CD14-positive monocyte (primary cell): ENCODE data around the gene TEAD1. TPM values are rescaled to one million over a fixed set of nuclear protein-coding genes. Genes with fewer than 3 reads are reported as not detected.

Experiments
- DNase-seq, 3 donors: peaks; one replicate each; pipeline ENCODE4 v3.0.0-alpha.2; 2011 to 2022
- H2AFZ ChIP-seq: 2 replicates; pipeline ENCODE4 v1.6.0; 2012; ENCODE audit warnings: mild to moderate bottlenecking, low read depth, low read length, inconsistent platforms; ENCODE audit not compliant: insufficient read depth, poor library complexity, severe bottlenecking
- H3K27ac ChIP-seq, 2 donors: 1 replicate in 1 of 2; 2 replicates in 1 of 2; pipeline ENCODE4 v1.5.1; 2012 to 2013; ENCODE audit warnings: low read length in 2 of 2, control low read depth in 1 of 2, inconsistent platforms in 1 of 2, low read depth in 1 of 2, mild to moderate bottlenecking in 1 of 2
- H3K27me3 ChIP-seq, 2 donors: one replicate each; pipeline versions ENCODE4 v1.6.0 to v1.6.1; 2011 to 2013; ENCODE audit warnings: low read length in 2 of 2; ENCODE audit not compliant: control insufficient read depth in 2 of 2, insufficient read depth in 2 of 2
- H3K36me3 ChIP-seq, 2 donors: replicated peaks in 1 of 2; 1 replicate in 1 of 2; 2 replicates in 1 of 2; pipeline versions ENCODE4 v1.5.1 to v1.6.1; 2012 to 2013; ENCODE audit warnings: low read length in 2 of 2, control low read depth in 1 of 2, inconsistent platforms in 1 of 2, mild to moderate bottlenecking in 1 of 2; ENCODE audit not compliant: insufficient read depth in 2 of 2, control insufficient read depth in 1 of 2
- H3K4me1 ChIP-seq, 2 donors: 1 replicate in 1 of 2; 2 replicates in 1 of 2; pipeline versions ENCODE4 v1.5.1 to v1.6.1; 2012 to 2013; ENCODE audit warnings: low read length in 2 of 2, control low read depth in 1 of 2, inconsistent platforms in 1 of 2, mild to moderate bottlenecking in 1 of 2, moderate library complexity in 1 of 2; ENCODE audit not compliant: insufficient read depth in 2 of 2, control insufficient read depth in 1 of 2
- H3K4me2 ChIP-seq: replicated peaks from 2 replicates; pipeline ENCODE3; 2012; ENCODE audit warnings: low read length, moderate library complexity, mild to moderate bottlenecking; ENCODE audit not compliant: poor library complexity, severe bottlenecking; ENCODE audit errors: extremely low read depth
- H3K4me3 ChIP-seq, 3 experiments: fragments of 200-600 bp in 1 of 3; sonication (generic) in 1 of 3; replicated peaks in 1 of 3; 1 replicate in 2 of 3; 2 replicates in 1 of 3; pipeline ENCODE4 v1.5.1; 2011 to 2013; ENCODE audit warnings: low read length in 3 of 3, mild to moderate bottlenecking in 3 of 3, control low read depth in 2 of 3, low read depth in 2 of 3, inconsistent platforms in 1 of 3, moderate library complexity in 1 of 3
- H3K79me2 ChIP-seq: 2 replicates; pipeline ENCODE4 v1.6.0; 2012; ENCODE audit warnings: mild to moderate bottlenecking, control low read depth, inconsistent platforms, low read length, moderate library complexity; ENCODE audit not compliant: insufficient read depth
- H3K9ac ChIP-seq: 2 replicates; pipeline ENCODE4 v1.6.0; 2017; ENCODE audit warnings: low read length, mild to moderate bottlenecking; ENCODE audit not compliant: insufficient read depth, poor library complexity, severe bottlenecking
- H3K9me3 ChIP-seq, 2 donors: replicated peaks in 1 of 2; 1 replicate in 1 of 2; 2 replicates in 1 of 2; pipeline versions ENCODE4 v1.5.1 to v1.6.1; 2012 to 2013; ENCODE audit warnings: low read length in 2 of 2, control low read depth in 1 of 2; ENCODE audit not compliant: control insufficient read depth in 1 of 2, insufficient read depth in 1 of 2
- H4K20me1 ChIP-seq: 2 replicates; pipeline ENCODE4 v1.6.0; 2012; ENCODE audit warnings: mild to moderate bottlenecking, low read length, control low read depth, moderate library complexity; ENCODE audit not compliant: insufficient read depth
- H3K27ac Mint-ChIP-seq, 7 donors: one replicate each; pipeline ENCODE4 v1.8.0; 2020; ENCODE audit warnings: mild to moderate bottlenecking in 7 of 7, mixed read lengths in 7 of 7, moderate library complexity in 6 of 7, inconsistent platforms in 2 of 7
- H3K27me3 Mint-ChIP-seq, 3 donors: one replicate each; pipeline ENCODE4 v1.8.0; 2021 to 2022; ENCODE audit warnings: low read depth in 3 of 3, mild to moderate bottlenecking in 3 of 3, mixed read lengths in 3 of 3, moderate library complexity in 3 of 3, inconsistent platforms in 1 of 3
- H3K36me3 Mint-ChIP-seq, 2 donors: one replicate each; pipeline ENCODE4 v1.8.0; 2020; ENCODE audit warnings: mixed read lengths in 2 of 2, inconsistent platforms in 1 of 2, mild to moderate bottlenecking in 1 of 2
- H3K4me1 Mint-ChIP-seq: one replicate; pipeline ENCODE4 v1.8.0; 2020; ENCODE audit warnings: mild to moderate bottlenecking, mixed read lengths
- H3K4me3 Mint-ChIP-seq, 2 donors: one replicate each; pipeline ENCODE4 v1.8.0; 2020; ENCODE audit warnings: mild to moderate bottlenecking in 2 of 2, mixed read lengths in 2 of 2, moderate library complexity in 1 of 2
- H3K9me3 Mint-ChIP-seq, 7 donors: one replicate each; pipeline ENCODE4 v1.8.0; 2020 to 2022; ENCODE audit warnings: mixed read lengths in 7 of 7, mild to moderate bottlenecking in 6 of 7, moderate library complexity in 6 of 7, inconsistent platforms in 2 of 7
- CTCF ChIP-seq: fragments of 200-600 bp; IDR thresholded peaks from one replicate; pipeline ENCODE4 v1.8.0; 2022; ENCODE audit warnings: antibody characterized with exemption, mild to moderate bottlenecking
- WGBS: methylation state at CpG from one replicate; pipeline ENCODE4 v1.1.5; 2013; ENCODE audit warnings: missing lambda C conversion rate; ENCODE audit not compliant: insufficient coverage; 5-methylcytosine and 5-hydroxymethylcytosine counted together
- intact Hi-C, 2 donors: fragments of 100-400 bp; cut with micrococcal nuclease; formaldehyde crosslinking; loops; one replicate each; pipeline versions ENCODE4 v1.15.0 to v1.15.1; 2023
- polyA plus RNA-seq, 3 donors: library from polyadenylated mRNA; depleted of rRNA in 1 of 3; unstranded in 2 of 3; stranded (reverse) in 1 of 3; fragments of 300-500 nt in 2 of 3; fragments of >200 nt in 1 of 3; fragmentation: Illumina TruSeq in 2 of 3; gene quantifications; 1 replicate in 2 of 3; 2 replicates in 1 of 3; pipeline ENCODE4 v1.2.3, GENCODE V29; 2012 to 2021

Gene TEAD1
- polyA plus RNA-seq, 3 donors = not detected

GRCh38 chr11:12860827-12861226, 186.6 kb downstream of the TEAD1 start:
- 73% methylated on average over 2 of the region's 2 CpGs for whole genome bisulfite sequencing
- Histone ChIP-seq H3K27ac (no peak overlapping the region), H2AFZ (no peak overlapping the region), H3K4me2 (no peak overlapping the region), H3K9me3 (no peaks in the 10 kb centered on the region), H3K36me3 (no peaks in the 10 kb centered on the region), H3K4me1 (no peaks in the 10 kb centered on the region), H4K20me1 (no peaks in the 10 kb centered on the region), H3K79me2 (no peaks in the 10 kb centered on the region), H3K4me3 (no peak overlapping the region), H3K27me3 (peaks cover 16 to 33% of the 10 kb centered on the region in 2 donors), H3K9ac (no peak overlapping the region)
- Mint-ChIP-seq H3K36me3 (no peaks in the 10 kb centered on the region), H3K27me3 (peaks cover 24 to 31% (median 25%) of the 10 kb centered on the region in 3 donors), H3K27ac (no peak overlapping the region), H3K4me3 (no peak overlapping the region), H3K9me3 (peaks cover 0 to 6% (median 0%) of the 10 kb centered on the region in 7 donors), H3K4me1 (peaks cover 2% of the 10 kb centered on the region)
- intact Hi-C loops = no loop called here
- no peak for TF ChIP-seq CTCF
- DNase-seq = no peak

GRCh38 chr11:12862696-12863469, 188.7 kb downstream of the TEAD1 start:
- no peak overlapping the region for H3K27ac ChIP-seq
- H3K4me2 ChIP-seq = no peak overlapping the region
- no peak for TF ChIP-seq CTCF
- H3K9ac ChIP-seq = no peak overlapping the region
- WGBS = 47% methylated on average over 6 of the region's 13 CpGs
- intact Hi-C loops = no loop called here
- no peaks in the 10 kb centered on the region for H3K79me2 ChIP-seq
- H3K9me3 ChIP-seq = no peaks in the 10 kb centered on the region
- H3K4me3 ChIP-seq = no peak overlapping the region
- Mint-ChIP-seq H3K27ac (no peak overlapping the region), H3K36me3 (no peaks in the 10 kb centered on the region), H3K27me3 (peaks cover 21 to 38% (median 22%) of the 10 kb centered on the region in 3 donors), H3K4me1 (peaks cover 2% of the 10 kb centered on the region), H3K4me3 (peak overlapping the region in 1 of 2 donors; percentile 47), H3K9me3 (peaks cover 0 to 3% (median 0%) of the 10 kb centered on the region in 7 donors)
- H2AFZ ChIP-seq = no peak overlapping the region
- H3K4me1 ChIP-seq = no peaks in the 10 kb centered on the region
- DNase-seq = no peak
- peaks cover 16 to 38% of the 10 kb centered on the region in 2 donors for H3K27me3 ChIP-seq
- H4K20me1 ChIP-seq = no peaks in the 10 kb centered on the region
- H3K36me3 ChIP-seq = no peaks in the 10 kb centered on the region
